HepG2 (cell line): ENCODE results near the gene STRADA.

Experiments
- CBFB ChIP-seq: sonication (generic); formaldehyde crosslinking; IDR thresholded peaks from 2 replicates; pipeline ENCODE4 v1.4.0; 2020; ENCODE audit warnings: missing genetic modification reagents
- HOXA9 ChIP-seq: sonication (generic); formaldehyde crosslinking; IDR thresholded peaks from 2 replicates; pipeline ENCODE4 v1.8.1; 2022; ENCODE audit warnings: missing genetic modification reagents, mild to moderate bottlenecking, moderate library complexity, borderline replicate concordance
- JUNB ChIP-seq: sonication (generic); formaldehyde crosslinking; IDR thresholded peaks from 2 replicates; pipeline ENCODE4 v1.8.0; 2022; ENCODE audit warnings: missing genetic modification reagents, mild to moderate bottlenecking, borderline replicate concordance
- NFE2L2 ChIP-seq: fragments of 150-350 bp; IDR thresholded peaks from 2 replicates; pipeline ENCODE4 v1.6.1; 2014; ENCODE audit warnings: low read length
- POLR2AphosphoS5 ChIP-seq: IDR thresholded peaks from 2 replicates; pipeline ENCODE4 v1.6.1; 2012; ENCODE audit warnings: low read depth, low read length
- RAD21 ChIP-seq: fragments of 450-650 bp; formaldehyde crosslinking; IDR thresholded peaks from 2 replicates; pipeline ENCODE4 v1.5.0; 2020; ENCODE audit warnings: mild to moderate bottlenecking
- TBX3 ChIP-seq: fragments of 450-650 bp; IDR thresholded peaks from 2 replicates; pipeline ENCODE4 v1.6.1; 2017; ENCODE audit warnings: antibody characterized with exemption, mild to moderate bottlenecking, inconsistent platforms, borderline replicate concordance
- ZNF10 ChIP-seq: sonication (generic); formaldehyde crosslinking; IDR thresholded peaks from 2 replicates; pipeline ENCODE4 v1.4.0; 2020; ENCODE audit warnings: mild to moderate bottlenecking, low read depth, missing genetic modification reagents, borderline replicate concordance
- ZNF331 ChIP-seq: sonication (generic); formaldehyde crosslinking; IDR thresholded peaks from 2 replicates; pipeline ENCODE4 v1.4.0; 2020; ENCODE audit warnings: missing genetic modification reagents
- ZNF496 ChIP-seq: sonication (generic); formaldehyde crosslinking; IDR thresholded peaks from 2 replicates; pipeline ENCODE4 v1.8.1; 2023; ENCODE audit warnings: mild to moderate bottlenecking, moderate library complexity, missing genetic modification reagents; ENCODE audit not compliant: insufficient replicate concordance
- TF ChIP-seq, protein P1 (sequence below): fragments of 450-650 bp; IDR thresholded peaks from 2 replicates; pipeline ENCODE4 v1.6.1; 2016
- TF ChIP-seq, protein P2 (sequence below): sonication (generic); formaldehyde crosslinking; IDR thresholded peaks from 2 replicates; pipeline ENCODE4 v1.9.0; 2021; ENCODE audit warnings: missing genetic modification reagents, mild to moderate bottlenecking, borderline replicate concordance
- TF ChIP-seq, protein P3 (sequence below): sonication (generic); formaldehyde crosslinking; IDR thresholded peaks from 2 replicates; pipeline ENCODE4 v1.5.1; 2020; ENCODE audit warnings: mild to moderate bottlenecking, missing genetic modification reagents
- TF ChIP-seq, protein P4 (sequence below): sonication (generic); formaldehyde crosslinking; IDR thresholded peaks from 2 replicates; pipeline ENCODE4 v1.4.0; 2020; ENCODE audit warnings: mild to moderate bottlenecking, missing genetic modification reagents

DNA sequence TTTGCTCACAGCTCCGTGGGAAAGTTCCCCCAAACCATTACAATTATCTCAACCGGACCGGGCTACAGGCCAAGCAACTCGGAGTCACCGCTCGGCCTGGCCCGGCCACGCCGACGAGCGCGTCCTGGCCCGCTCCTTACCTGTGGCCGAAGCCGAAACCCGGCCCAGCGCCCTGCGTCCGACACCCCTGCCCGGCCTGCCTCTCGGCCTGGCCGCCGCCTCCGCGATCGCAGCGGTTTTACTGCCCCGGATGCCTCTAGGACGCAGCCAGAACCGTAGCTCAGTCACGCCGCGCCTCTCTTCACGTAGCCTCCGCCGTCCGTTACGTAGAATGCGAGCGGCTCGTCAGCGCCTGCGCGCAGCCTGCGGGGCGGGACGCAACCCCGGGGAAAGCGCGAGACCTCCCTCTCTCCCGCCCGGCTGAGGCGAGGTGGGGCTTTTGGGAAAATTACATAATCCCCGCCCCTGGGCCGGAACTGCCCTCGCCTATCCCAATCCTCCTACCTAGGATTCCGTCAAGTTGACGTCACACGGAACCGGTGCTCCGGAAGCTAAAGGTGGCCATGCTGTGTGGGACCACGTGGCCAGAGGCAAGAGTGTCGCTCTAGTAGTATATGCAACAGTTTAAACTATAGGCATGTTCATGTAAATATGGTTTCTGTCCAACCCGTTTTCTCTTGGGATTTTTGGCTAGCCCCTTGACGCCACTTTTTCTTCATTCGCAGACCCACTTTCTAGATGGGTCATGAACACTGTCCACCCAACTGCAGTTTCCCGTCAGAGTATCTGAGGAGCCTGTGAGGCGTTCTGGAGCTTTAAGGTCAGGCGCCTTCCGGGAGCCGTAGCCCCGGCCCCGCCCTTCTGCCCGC lies 31.9 kb upstream of the STRADA start, which contains the start of gene CCDC47:
- TF ChIP-seq POLR2AphosphoS5 = peak; percentile 79
- no peak for TF ChIP-seq JUNB (CRISPR knock-in tag)
- peak; percentile 66; the same call in 1 of the 2 replicates for TF ChIP-seq TBX3
- TF ChIP-seq, protein P1, sequence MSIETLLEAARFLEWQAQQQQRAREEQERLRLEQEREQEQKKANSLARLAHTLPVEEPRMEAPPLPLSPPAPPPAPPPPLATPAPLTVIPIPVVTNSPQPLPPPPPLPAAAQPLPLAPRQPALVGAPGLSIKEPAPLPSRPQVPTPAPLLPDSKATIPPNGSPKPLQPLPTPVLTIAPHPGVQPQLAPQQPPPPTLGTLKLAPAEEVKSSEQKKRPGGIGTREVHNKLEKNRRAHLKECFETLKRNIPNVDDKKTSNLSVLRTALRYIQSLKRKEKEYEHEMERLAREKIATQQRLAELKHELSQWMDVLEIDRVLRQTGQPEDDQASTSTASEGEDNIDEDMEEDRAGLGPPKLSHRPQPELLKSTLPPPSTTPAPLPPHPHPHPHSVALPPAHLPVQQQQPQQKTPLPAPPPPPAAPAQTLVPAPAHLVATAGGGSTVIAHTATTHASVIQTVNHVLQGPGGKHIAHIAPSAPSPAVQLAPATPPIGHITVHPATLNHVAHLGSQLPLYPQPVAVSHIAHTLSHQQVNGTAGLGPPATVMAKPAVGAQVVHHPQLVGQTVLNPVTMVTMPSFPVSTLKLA = peak; percentile 96
- TF ChIP-seq, protein P2, sequence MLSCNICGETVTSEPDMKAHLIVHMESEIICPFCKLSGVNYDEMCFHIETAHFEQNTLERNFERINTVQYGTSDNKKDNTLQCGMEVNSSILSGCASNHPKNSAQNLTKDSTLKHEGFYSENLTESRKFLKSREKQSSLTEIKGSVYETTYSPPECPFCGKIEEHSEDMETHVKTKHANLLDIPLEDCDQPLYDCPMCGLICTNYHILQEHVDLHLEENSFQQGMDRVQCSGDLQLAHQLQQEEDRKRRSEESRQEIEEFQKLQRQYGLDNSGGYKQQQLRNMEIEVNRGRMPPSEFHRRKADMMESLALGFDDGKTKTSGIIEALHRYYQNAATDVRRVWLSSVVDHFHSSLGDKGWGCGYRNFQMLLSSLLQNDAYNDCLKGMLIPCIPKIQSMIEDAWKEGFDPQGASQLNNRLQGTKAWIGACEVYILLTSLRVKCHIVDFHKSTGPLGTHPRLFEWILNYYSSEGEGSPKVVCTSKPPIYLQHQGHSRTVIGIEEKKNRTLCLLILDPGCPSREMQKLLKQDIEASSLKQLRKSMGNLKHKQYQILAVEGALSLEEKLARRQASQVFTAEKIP (CRISPR knock-in tag) = no peak
- TF ChIP-seq RAD21 (CRISPR knock-in tag) = peak; percentile 41
- TF ChIP-seq, protein P3, sequence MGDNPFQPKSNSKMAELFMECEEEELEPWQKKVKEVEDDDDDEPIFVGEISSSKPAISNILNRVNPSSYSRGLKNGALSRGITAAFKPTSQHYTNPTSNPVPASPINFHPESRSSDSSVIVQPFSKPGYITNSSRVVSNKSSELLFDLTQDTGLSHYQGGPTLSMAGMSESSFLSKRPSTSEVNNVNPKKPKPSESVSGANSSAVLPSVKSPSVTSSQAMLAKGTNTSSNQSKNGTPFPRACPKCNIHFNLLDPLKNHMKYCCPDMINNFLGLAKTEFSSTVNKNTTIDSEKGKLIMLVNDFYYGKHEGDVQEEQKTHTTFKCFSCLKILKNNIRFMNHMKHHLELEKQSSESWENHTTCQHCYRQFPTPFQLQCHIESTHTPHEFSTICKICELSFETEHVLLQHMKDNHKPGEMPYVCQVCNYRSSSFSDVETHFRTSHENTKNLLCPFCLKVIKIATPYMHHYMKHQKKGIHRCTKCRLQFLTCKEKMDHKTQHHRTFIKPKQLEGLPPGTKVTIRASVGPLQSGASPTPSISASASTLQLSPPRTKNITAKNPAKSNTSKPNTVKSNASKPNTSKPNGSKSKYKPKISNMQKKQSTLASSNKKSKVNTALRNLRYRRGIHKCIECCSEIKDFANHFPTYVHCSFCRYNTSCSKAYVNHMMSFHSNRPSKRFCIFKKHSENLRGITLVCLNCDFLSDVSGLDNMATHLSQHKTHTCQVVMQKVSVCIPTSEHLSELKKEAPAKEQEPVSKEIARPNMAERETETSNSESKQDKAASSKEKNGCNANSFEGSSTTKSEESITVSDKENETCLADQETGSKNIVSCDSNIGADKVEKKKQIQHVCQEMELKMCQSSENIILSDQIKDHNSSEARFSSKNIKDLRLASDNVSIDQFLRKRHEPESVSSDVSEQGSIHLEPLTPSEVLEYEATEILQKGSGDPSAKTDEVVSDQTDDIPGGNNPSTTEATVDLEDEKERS (CRISPR knock-in tag) = 0 out of 2 replicates have a peak, but pooled peaks have one; percentile 9
- TF ChIP-seq ZNF331 (CRISPR knock-in tag) = peak; percentile 77
- TF ChIP-seq ZNF496 (CRISPR knock-in tag) = no peak
- peak; percentile 72; the same call in 1 of the 2 replicates for TF ChIP-seq HOXA9
- peak; percentile 50 for TF ChIP-seq CBFB (CRISPR knock-in tag)
- TF ChIP-seq, protein P4, sequence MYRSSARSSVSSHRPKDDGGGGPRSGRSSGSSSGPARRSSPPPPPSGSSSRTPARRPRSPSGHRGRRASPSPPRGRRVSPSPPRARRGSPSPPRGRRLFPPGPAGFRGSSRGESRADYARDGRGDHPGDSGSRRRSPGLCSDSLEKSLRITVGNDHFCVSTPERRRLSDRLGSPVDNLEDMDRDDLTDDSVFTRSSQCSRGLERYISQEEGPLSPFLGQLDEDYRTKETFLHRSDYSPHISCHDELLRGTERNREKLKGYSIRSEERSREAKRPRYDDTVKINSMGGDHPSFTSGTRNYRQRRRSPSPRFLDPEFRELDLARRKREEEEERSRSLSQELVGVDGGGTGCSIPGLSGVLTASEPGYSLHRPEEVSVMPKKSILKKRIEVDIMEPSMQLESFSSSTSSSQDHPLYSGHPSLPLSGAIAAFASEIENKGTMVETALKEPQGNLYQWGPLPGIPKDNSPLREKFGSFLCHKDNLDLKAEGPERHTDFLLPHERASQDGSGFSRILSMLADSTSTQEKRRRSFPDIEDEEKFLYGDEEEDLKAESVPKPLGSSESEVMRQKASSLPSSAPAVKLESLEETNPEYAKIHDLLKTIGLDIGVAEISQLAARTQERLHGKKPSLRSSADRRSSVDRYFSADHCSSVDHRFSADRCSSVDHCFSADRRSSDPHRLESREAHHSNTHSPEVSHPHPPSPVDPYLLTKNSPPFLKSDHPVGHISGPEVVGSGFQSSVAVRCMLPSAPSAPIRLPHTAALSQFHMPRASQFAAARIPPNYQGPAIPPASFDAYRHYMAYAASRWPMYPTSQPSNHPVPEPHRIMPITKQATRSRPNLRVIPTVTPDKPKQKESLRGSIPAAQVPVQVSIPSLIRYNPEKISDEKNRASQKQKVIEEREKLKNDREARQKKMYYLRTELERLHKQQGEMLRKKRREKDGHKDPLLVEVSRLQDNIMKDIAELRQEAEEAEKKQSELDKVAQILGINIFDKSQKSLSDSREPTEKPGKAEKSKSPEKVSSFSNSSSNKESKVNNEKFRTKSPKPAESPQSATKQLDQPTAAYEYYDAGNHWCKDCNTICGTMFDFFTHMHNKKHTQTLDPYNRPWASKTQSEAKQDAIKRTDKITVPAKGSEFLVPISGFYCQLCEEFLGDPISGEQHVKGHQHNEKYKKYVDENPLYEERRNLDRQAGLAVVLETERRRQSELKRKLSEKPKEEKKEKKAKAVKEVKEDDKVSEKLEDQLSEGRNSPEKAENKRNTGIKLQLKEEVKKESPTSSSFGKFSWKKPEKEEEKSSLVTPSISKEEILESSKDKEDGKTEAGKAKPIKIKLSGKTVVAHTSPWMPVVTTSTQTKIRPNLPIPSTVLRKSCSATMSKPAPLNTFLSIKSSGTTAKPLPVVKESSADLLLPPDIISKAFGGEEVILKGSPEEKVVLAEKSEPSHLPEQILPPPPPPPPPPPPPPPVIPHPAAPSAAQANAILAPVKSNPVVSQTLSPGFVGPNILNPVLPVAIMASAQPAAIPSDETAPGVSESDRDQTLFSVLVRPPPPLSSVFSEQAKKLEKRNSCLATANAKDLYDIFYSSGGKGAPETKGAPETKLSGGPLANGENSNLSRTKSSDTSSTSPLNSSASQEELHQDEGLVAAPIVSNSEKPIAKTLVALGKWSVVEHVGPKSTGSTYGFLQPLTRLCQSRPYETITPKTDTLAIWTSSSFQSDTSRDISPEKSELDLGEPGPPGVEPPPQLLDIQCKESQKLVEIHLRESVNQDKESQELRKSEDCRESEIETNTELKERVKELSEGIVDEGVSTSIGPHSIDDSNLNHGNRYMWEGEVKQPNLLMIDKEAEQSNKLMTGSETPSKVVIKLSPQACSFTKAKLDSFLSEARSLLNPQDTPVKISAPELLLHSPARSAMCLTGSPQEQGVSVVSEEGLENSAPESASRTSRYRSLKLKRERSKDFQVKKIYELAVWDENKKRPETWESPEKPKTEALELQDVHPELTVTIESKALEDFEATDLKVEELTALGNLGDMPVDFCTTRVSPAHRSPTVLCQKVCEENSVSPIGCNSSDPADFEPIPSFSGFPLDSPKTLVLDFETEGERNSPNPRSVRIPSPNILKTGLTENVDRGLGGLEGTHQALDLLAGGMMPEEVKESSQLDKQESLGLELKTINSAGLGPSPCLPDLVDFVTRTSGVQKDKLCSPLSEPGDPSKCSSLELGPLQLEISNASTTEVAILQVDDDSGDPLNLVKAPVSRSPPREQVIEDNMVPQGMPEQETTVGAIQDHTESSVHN (CRISPR knock-in tag) = peak; percentile 55; the same call in 1 of the 2 replicates
- no peak for TF ChIP-seq NFE2L2
- no peak for TF ChIP-seq ZNF10
